Testis (tissue), 3 donors: Measurements from ENCODE around the gene GIPC3. TPM values are rescaled to one million over a fixed set of nuclear protein-coding genes. Genes with fewer than 3 reads are reported as not detected.
A peak's percentile ranks its signal among the peaks of the same experiment; 100 is the strongest.

Experiments used
- DNase-seq: peaks from one replicate; pipeline ENCODE4 v3.0.0-alpha.2; 2019
- H3K27ac ChIP-seq, 2 donors: fragments of 200-600 bp; sonication (generic); one replicate each; pipeline ENCODE4 v1.5.1; 2019
- H3K27me3 ChIP-seq: fragments of 200-600 bp; sonication (generic); one replicate; pipeline ENCODE4 v1.5.1; 2019
- H3K36me3 ChIP-seq: fragments of 200-600 bp; sonication (generic); one replicate; pipeline ENCODE4 v1.5.1; 2017; ENCODE audit warnings: low read depth; ENCODE audit errors: missing control alignments
- H3K4me1 ChIP-seq: fragments of 200-600 bp; sonication (generic); one replicate; pipeline ENCODE4 v1.5.1; 2019
- H3K4me3 ChIP-seq, 2 donors: fragments of 200-600 bp; sonication (generic); one replicate each; pipeline ENCODE4 v1.5.1; 2017 to 2019
- H3K9me3 ChIP-seq: fragments of 200-600 bp; sonication (generic); one replicate; pipeline ENCODE4 v1.5.1; 2017
- CTCF ChIP-seq, 3 experiments: fragments of 450-650 bp in 2 of 3; fragments of 200-600 bp in 1 of 3; sonication (generic) in 1 of 3; IDR thresholded peaks; one replicate each; pipeline ENCODE4 v1.5.1; 2016 to 2019; ENCODE audit warnings: antibody characterized with exemption in 3 of 3, mild to moderate bottlenecking in 2 of 3, moderate library complexity in 1 of 3
- POLR2A ChIP-seq: fragments of 450-650 bp; IDR thresholded peaks from one replicate; pipeline ENCODE4 v1.6.1; 2017; ENCODE audit warnings: antibody characterized with exemption, mild to moderate bottlenecking, moderate library complexity
- WGBS, 2 donors: methylation state at CpG; one replicate each; pipeline ENCODE4 v1.1.5; 2018; 5-methylcytosine and 5-hydroxymethylcytosine counted together
- intact Hi-C: fragments of 100-400 bp; cut with DNase I; formaldehyde crosslinking; loops from one replicate; pipeline ENCODE4 v1.15.1; 2023; ENCODE audit warnings: low total_unique reads
- polyA plus RNA-seq: library from polyadenylated mRNA; stranded (reverse); fragments of 350-450 nt; fragmentation: Illumina TruSeq; extraction: RNeasy Lipid Tissue Mini Kit (QIAGEN cat#74804); gene quantifications from one replicate; pipeline ENCODE4 v1.2.3, GENCODE V29; 2014; ENCODE audit warnings: low read depth, low replicate concordance; ENCODE audit not compliant: insufficient read depth
- total RNA-seq, 2 donors: library from RNA; depleted of rRNA; stranded (reverse); fragments of >200 nt; gene quantifications; one replicate each; pipeline ENCODE4 v1.2.3, GENCODE V29; 2016

Gene GIPC3
- total and polyA plus RNA-seq, 3 donors from 2014 or later = 0.50 to 1.5 (median 0.87) TPM

- H3K36me3 ChIP-seq = no peaks in the 10 kb centered on the region
- H3K4me1 ChIP-seq = peaks cover 30% of the 10 kb centered on the region
- intact Hi-C loops = loop anchor here (10.0 kb wide), 1 partner anchor 57 kb away; the partner anchor contains the start of gene MFSD12
These were observed 26.6 kb downstream of the GIPC3 start for GRCh38 chr19:3611841-3612240.

GRCh38 chr19:3612330-3612729, 27.1 kb downstream of the GIPC3 start:
- intact Hi-C loops = loop anchor here (10.0 kb wide), 1 partner anchor 58 kb away; the partner anchor contains the start of gene MFSD12
- peaks cover 25% of the 10 kb centered on the region for H3K4me1 ChIP-seq
- H3K27me3 ChIP-seq = no peaks in the 10 kb centered on the region
- H3K9me3 ChIP-seq = no peaks in the 10 kb centered on the region
- DNase-seq = no peak
- no peak overlapping the region for H3K4me3 ChIP-seq
- H3K36me3 ChIP-seq = no peaks in the 10 kb centered on the region
- H3K27ac ChIP-seq = no peak overlapping the region
- 50 to 83% methylated on average over 23 to 30 of the region's 33 CpGs for WGBS, 2 donors
- TF ChIP-seq CTCF (IDR thresholded peaks at IDR 0.05) (no peak), POLR2A (no peak)

More at GRCh38 chr19:3611841-3612240, 26.6 kb downstream of the GIPC3 start:
- Histone ChIP-seq H3K27ac (no peak overlapping the region), H3K4me3 (no peak overlapping the region), H3K27me3 (no peaks in the 10 kb centered on the region), H3K9me3 (no peaks in the 10 kb centered on the region)
- TF ChIP-seq CTCF (IDR thresholded peaks at IDR 0.05) (no peak), POLR2A (no peak)
- WGBS, 2 donors = 69 to 90% methylated on average over 18 to 36 of the region's 36 CpGs
- no peak for DNase-seq

GRCh38 chr19:3612901-3613741, 27.8 kb downstream of the GIPC3 start:
- no peaks in the 10 kb centered on the region for H3K9me3 ChIP-seq
- 75 to 78% methylated on average over 33 to 79 of the region's 79 CpGs for WGBS, 2 donors
- H3K27me3 ChIP-seq = no peaks in the 10 kb centered on the region
- TF ChIP-seq POLR2A = no peak
- TF ChIP-seq CTCF (IDR thresholded peaks at IDR 0.05) = no peak
- peak; percentile 74 for DNase-seq
- no peak overlapping the region for H3K27ac ChIP-seq
- peaks cover 17% of the 10 kb centered on the region for H3K4me1 ChIP-seq
- no peaks in the 10 kb centered on the region for H3K36me3 ChIP-seq
- intact Hi-C loops = loop anchor here (10.0 kb wide), 1 partner anchor 58 kb away; the partner anchor contains the start of gene MFSD12
- H3K4me3 ChIP-seq = peak overlapping the region in 1 of 2 donors; percentile 18

- no peak for TF ChIP-seq CTCF (IDR thresholded peaks at IDR 0.05)
- TF ChIP-seq POLR2A = no peak
- intact Hi-C loops = loop anchor here (10.0 kb wide), 1 partner anchor 59 kb away; the partner anchor contains the start of gene MFSD12
- H3K27me3 ChIP-seq = no peaks in the 10 kb centered on the region
- H3K27ac ChIP-seq = no peak overlapping the region
- DNase-seq = no peak
- H3K36me3 ChIP-seq = no peaks in the 10 kb centered on the region
- H3K4me1 ChIP-seq = peaks cover 9% of the 10 kb centered on the region
- no peak overlapping the region for H3K4me3 ChIP-seq
- H3K9me3 ChIP-seq = no peaks in the 10 kb centered on the region
- WGBS, 2 donors = 82 to 85% methylated on average over 37 to 38 of the region's 39 CpGs
These were observed 28.8 kb downstream of the GIPC3 start for GRCh38 chr19:3613818-3614661.
